ENCODE measurements around the gene KCNMA1. TPM values are rescaled to one million over a fixed set of nuclear protein-coding genes. Genes with fewer than 3 reads are reported as not detected.

The KCNMA1 gene
- total RNA-seq, 1 donor from 2014 or later, result 30.1 TPM

DNA sequence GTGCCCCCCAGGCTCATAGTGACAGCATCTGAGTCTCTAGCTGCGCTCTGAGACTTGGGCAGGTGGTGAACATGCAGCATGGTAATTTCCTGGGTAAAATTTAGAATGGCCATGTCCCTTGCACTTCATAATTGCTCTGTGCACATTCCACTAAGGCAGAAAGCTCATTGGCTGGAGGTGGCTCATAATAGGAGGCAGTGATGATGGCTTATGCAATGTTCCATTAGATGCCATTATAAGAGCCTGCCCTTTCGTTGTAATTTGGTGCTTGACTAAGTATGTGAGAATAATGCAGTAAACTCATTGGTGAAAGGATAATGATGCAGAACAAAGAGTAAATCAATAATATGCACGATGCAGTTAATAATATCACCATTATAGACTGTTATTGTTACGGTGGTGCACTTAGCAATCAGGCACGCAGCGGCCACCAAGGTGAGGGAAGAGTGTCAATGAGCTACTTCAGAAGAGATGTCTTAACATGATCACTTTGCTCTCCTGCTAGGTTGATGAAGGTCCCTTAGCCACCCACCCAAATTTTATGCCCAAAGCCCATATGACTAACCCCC lies 545.9 kb downstream of the KCNMA1 start:
- no peaks in the 10 kb centered on the region for H3K9me3 Mint-ChIP-seq
- DNase-seq (ENCODE audit: extremely low spot score, unreplicated experiment), result no peak
- TF ChIP-seq, protein P1, sequence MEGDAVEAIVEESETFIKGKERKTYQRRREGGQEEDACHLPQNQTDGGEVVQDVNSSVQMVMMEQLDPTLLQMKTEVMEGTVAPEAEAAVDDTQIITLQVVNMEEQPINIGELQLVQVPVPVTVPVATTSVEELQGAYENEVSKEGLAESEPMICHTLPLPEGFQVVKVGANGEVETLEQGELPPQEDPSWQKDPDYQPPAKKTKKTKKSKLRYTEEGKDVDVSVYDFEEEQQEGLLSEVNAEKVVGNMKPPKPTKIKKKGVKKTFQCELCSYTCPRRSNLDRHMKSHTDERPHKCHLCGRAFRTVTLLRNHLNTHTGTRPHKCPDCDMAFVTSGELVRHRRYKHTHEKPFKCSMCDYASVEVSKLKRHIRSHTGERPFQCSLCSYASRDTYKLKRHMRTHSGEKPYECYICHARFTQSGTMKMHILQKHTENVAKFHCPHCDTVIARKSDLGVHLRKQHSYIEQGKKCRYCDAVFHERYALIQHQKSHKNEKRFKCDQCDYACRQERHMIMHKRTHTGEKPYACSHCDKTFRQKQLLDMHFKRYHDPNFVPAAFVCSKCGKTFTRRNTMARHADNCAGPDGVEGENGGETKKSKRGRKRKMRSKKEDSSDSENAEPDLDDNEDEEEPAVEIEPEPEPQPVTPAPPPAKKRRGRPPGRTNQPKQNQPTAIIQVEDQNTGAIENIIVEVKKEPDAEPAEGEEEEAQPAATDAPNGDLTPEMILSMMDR (conservative IDR thresholded peaks at IDR 0.05), result no peak
- H3K36me3 Mint-ChIP-seq, result peaks cover 4% of the 10 kb centered on the region
- H3K4me3 Mint-ChIP-seq, result no peak overlapping the region
- no peak overlapping the region for H3K27ac Mint-ChIP-seq
- H3K4me1 Mint-ChIP-seq (ENCODE audit: unreplicated experiment), result no peaks in the 10 kb centered on the region
- H3K27me3 Mint-ChIP-seq, result peaks cover 15% of the 10 kb centered on the region

DNA sequence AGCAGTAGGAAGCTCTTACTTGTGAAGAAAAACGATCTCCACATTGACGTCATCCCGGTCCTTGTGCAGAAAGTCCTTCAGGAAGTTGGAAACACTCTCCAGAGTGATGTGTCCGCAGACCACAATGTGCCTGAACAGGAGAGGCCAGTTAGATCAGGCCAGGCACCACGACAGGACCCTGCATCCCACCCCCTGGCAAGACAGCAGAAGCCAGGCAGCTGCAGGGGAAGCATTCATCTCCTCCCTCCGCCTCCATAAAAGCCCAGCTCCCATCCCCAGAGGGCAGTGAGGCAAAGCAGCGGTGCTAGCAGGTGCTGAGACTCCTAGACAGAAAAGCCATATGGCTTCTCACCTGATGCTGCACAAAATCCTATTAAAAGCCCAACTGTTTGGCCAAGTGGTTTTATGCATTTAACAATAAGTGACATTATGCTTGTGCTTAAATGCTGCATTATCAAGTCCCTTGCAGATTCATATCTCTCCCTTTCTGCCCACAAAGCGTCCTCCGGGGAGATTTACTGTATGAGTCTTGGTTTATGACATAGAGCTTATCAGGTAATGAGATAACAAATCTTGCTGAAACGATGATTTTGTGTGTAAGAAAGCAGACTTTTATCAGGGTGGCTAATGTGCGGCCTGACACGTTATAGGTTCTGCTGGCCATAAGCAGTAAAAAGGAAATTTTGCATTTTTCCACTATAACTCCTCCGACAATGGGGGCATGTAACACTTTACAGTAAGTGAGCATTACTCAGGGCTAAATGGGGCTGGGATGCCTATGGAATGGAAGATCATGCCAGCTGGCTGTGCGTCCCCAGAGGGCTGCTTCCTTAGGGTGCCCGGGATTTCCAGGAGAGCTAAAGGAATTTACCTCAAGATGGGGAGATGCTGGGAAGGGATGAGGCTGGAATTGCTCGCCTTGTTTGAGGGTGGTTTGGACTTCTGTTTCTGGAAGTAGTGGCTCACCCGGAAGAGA lies 546.9 kb downstream of the KCNMA1 start:
- peaks cover 12% of the 10 kb centered on the region for H3K27me3 Mint-ChIP-seq
- H3K36me3 Mint-ChIP-seq, result peaks cover 7% of the 10 kb centered on the region
- no peak overlapping the region for H3K27ac Mint-ChIP-seq
- TF ChIP-seq, protein P1 (conservative IDR thresholded peaks at IDR 0.05), result no peak
- H3K4me3 Mint-ChIP-seq, result no peak overlapping the region
- DNase-seq (ENCODE audit: extremely low spot score, unreplicated experiment), result no peak
- no peaks in the 10 kb centered on the region for H3K4me1 Mint-ChIP-seq (ENCODE audit: unreplicated experiment)
- H3K9me3 Mint-ChIP-seq, result no peaks in the 10 kb centered on the region

DNA sequence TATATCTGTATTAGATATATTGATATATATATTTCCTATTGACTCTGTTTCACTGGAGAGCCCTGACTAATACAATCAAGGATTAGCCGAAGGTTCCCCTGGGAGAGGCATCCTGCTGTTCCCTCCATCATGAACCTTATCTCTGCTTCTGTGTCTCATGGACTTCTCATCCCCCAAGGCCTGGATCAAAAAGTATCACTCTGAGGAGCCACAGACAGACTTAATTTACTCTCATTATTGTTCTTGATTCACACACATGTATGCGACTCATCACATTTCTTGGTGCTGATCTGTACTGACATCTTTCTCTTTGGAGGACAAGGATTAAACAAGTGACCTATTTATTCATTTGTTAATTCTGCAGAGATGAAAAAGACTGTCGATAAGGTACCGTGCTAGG lies 550.2 kb downstream of the KCNMA1 start:
- TF ChIP-seq, protein P1 (conservative IDR thresholded peaks at IDR 0.05), result no peak
- no peaks in the 10 kb centered on the region for H3K4me1 Mint-ChIP-seq (ENCODE audit: unreplicated experiment)
- no peaks in the 10 kb centered on the region for H3K9me3 Mint-ChIP-seq
- H3K27ac Mint-ChIP-seq, result no peak overlapping the region
- peaks cover 4% of the 10 kb centered on the region for H3K27me3 Mint-ChIP-seq
- no peak overlapping the region for H3K4me3 Mint-ChIP-seq
- no peak for DNase-seq (ENCODE audit: extremely low spot score, unreplicated experiment)
- peaks cover 7% of the 10 kb centered on the region for H3K36me3 Mint-ChIP-seq

DNA sequence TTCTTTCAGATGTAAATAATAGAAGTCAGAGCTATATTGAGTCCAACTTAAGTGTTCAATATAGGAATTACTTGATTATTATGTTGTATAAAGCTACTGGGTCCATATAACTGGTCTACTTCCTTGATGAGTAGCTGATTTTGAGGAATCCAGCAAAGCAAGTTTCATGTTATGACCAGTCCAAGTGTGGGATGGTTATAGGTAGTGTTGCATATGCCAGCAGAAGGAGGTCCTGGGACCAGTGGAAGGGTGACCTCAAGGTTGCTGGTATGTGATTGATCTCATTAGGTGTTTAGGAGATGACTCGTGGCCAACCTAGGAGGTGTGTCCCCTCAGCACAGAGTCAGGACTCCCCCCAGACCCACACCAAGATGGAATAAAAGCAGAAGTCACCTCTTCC lies 551.5 kb downstream of the KCNMA1 start:
- Mint-ChIP-seq H3K4me3 (no peak overlapping the region), H3K4me1 (ENCODE audit: unreplicated experiment) (peaks cover 7% of the 10 kb centered on the region), H3K27ac (no peak overlapping the region), H3K36me3 (peaks cover 11% of the 10 kb centered on the region), H3K27me3 (peaks cover 4% of the 10 kb centered on the region), H3K9me3 (no peaks in the 10 kb centered on the region)
- no peak for DNase-seq (ENCODE audit: extremely low spot score, unreplicated experiment)
- TF ChIP-seq, protein P1 (conservative IDR thresholded peaks at IDR 0.05), result no peak

DNA sequence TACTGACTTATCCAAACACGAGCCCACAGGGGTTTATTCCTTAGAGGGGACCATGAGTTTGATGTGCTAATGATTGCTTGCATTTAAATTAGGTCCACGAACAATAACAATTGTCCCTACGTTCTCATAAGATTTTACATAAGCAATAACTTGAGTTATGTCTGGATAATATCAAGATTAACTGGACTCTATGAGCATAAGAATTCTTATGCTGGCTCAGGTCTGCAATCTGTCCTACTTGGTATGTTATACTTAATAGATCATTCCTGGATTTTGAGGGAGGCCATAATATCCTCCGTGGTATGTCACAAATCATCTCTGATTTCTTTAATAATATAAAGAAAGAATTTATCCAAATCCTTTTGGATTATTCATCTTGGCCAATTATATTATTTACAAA lies 552.3 kb downstream of the KCNMA1 start:
- Mint-ChIP-seq H3K27ac (no peak overlapping the region), H3K4me1 (ENCODE audit: unreplicated experiment) (peaks cover 14% of the 10 kb centered on the region), H3K4me3 (no peak overlapping the region), H3K36me3 (peaks cover 11% of the 10 kb centered on the region), H3K27me3 (peaks cover 4% of the 10 kb centered on the region), H3K9me3 (no peaks in the 10 kb centered on the region)
- no peak for DNase-seq (ENCODE audit: extremely low spot score, unreplicated experiment)
- TF ChIP-seq, protein P1 (conservative IDR thresholded peaks at IDR 0.05), result no peak
